ENCODE measurements around the gene RESP18. TPM values are rescaled to one million over a fixed set of nuclear protein-coding genes. Genes with fewer than 3 reads are reported as not detected.

Gene RESP18
- polyA plus RNA-seq, 1 donor from 2014 or later: not detected

DNA sequence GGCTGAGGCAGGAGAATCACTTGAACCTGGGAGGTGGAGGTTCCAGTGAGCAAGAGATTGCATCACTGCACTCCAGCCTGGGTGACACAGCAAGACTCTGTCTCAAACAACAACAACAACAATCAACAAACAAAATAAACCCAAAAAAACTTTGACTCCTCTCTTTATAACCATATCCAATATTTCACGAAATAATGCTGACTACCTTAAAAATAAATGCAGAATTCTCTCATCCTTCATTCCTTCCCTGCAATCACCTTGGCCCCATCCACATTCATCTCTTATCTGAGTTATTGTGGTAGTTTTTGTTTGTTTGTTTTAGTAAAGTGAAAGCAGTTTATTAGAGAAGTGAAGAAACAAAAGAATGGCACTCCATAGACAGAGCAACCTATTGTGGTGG lies 26.5 kb downstream of the RESP18 start:
- Histone ChIP-seq H3K79me2 (replicated peaks; ENCODE audit: insufficient read depth, low read length) (no peaks in the 10 kb centered on the region), H3K4me3 (ENCODE audit: low read length) (no peak overlapping the region), H3K4me2 (ENCODE audit: low read length) (no peak overlapping the region), H3K36me3 (ENCODE audit: insufficient read depth, low read length) (no peaks in the 10 kb centered on the region), H3K27ac (ENCODE audit: low read length) (no peak overlapping the region), H3F3A (ENCODE audit: insufficient read depth, low read length, poor library complexity, severe bottlenecking) (no peaks in the 10 kb centered on the region), H2AFZ (ENCODE audit: low read depth, low read length) (no peak overlapping the region), H3K9ac (ENCODE audit: low read length) (no peak overlapping the region), H3K9me2 (ENCODE audit: insufficient read depth, low read length) (no peaks in the 10 kb centered on the region), H3K9me3 (ENCODE audit: low read length) (no peaks in the 10 kb centered on the region), H4K20me1 (ENCODE audit: insufficient read depth) (no peaks in the 10 kb centered on the region), H3K27me3 (ENCODE audit: insufficient read depth, low read depth, low read length) (peaks cover 16% of the 10 kb centered on the region)
- no peak for TF ChIP-seq RAD21 (conservative IDR thresholded peaks at IDR 0.05)
- no peak for TF ChIP-seq POLR2AphosphoS5 (IDR thresholded peaks at IDR 0.05)
- no peak for TF ChIP-seq EZH2 (IDR thresholded peaks at IDR 0.05; ENCODE audit: borderline replicate concordance, insufficient read depth, low read length, poor library complexity, severe bottlenecking)
- no peak for TF ChIP-seq CTCF (IDR thresholded peaks at IDR 0.05; ENCODE audit: poor library complexity, severe bottlenecking)

DNA sequence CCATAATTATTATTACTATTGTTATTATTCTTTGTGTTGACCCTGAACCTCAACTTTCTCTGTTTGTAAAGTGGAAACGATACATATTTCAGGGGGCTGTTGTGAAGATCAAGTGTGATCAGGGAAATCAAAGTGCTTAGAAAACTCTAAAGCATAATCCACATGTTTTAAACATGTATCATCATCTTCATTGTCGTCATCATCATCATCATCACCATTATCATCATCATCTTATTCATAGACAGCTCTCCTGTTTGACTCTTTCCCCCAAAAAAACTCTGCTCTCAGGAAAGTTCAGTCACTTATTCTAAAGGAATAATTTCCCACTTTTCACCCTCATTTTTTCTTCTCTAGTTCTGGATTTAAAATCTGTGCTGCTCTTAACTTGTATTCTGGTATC lies 28.3 kb downstream of the RESP18 start:
- Histone ChIP-seq H3K79me2 (replicated peaks; ENCODE audit: insufficient read depth, low read length) (no peaks in the 10 kb centered on the region), H3F3A (ENCODE audit: insufficient read depth, low read length, poor library complexity, severe bottlenecking) (no peaks in the 10 kb centered on the region), H3K9ac (ENCODE audit: low read length) (no peak overlapping the region), H3K36me3 (ENCODE audit: insufficient read depth, low read length) (no peaks in the 10 kb centered on the region), H4K20me1 (ENCODE audit: insufficient read depth) (no peaks in the 10 kb centered on the region), H3K4me2 (ENCODE audit: low read length) (no peak overlapping the region), H3K27me3 (ENCODE audit: insufficient read depth, low read depth, low read length) (peaks cover 9% of the 10 kb centered on the region), H3K9me2 (ENCODE audit: insufficient read depth, low read length) (no peaks in the 10 kb centered on the region), H3K9me3 (ENCODE audit: low read length) (no peaks in the 10 kb centered on the region), H3K27ac (ENCODE audit: low read length) (no peak overlapping the region), H2AFZ (ENCODE audit: low read depth, low read length) (no peak overlapping the region), H3K4me3 (ENCODE audit: low read length) (no peak overlapping the region)
- TF ChIP-seq POLR2AphosphoS5 (IDR thresholded peaks at IDR 0.05): no peak
- TF ChIP-seq EP300 (conservative IDR thresholded peaks at IDR 0.05; ENCODE audit: poor library complexity, severe bottlenecking): no peak
- no peak for TF ChIP-seq REST (IDR thresholded peaks at IDR 0.05; ENCODE audit: borderline replicate concordance)
- TF ChIP-seq EZH2 (IDR thresholded peaks at IDR 0.05; ENCODE audit: borderline replicate concordance, insufficient read depth, low read length, poor library complexity, severe bottlenecking): no peak
- no peak for TF ChIP-seq RAD21 (conservative IDR thresholded peaks at IDR 0.05)
- no peak for TF ChIP-seq SMC3 (conservative IDR thresholded peaks at IDR 0.05; ENCODE audit: poor library complexity)
- TF ChIP-seq MXI1 (conservative IDR thresholded peaks at IDR 0.05; ENCODE audit: poor library complexity, severe bottlenecking): no peak
- TF ChIP-seq TAF1 (IDR thresholded peaks at IDR 0.05; ENCODE audit: low read depth): no peak
- TF ChIP-seq CTCF (IDR thresholded peaks at IDR 0.05; ENCODE audit: poor library complexity, severe bottlenecking): no peak
